Ovary (tissue), 9 donors: ENCODE measurements around the gene LMTK2. TPM values are rescaled to one million over a fixed set of nuclear protein-coding genes. Genes with fewer than 3 reads are reported as not detected.

Experiments used
- DNase-seq, 5 donors: peaks; one replicate each; pipeline ENCODE4 v3.0.0-alpha.2; 2019 to 2020
- H3K27ac ChIP-seq, 2 donors: fragments of 200-600 bp; one replicate each; pipeline versions ENCODE4 v1.5.1 to v1.8.0; 2019 to 2022
- H3K27me3 ChIP-seq: fragments of 200-600 bp; one replicate; pipeline ENCODE4 v1.8.0; 2022
- H3K36me3 ChIP-seq: fragments of 200-600 bp; sonication (generic); one replicate; pipeline ENCODE4 v1.5.1; 2019
- H3K4me1 ChIP-seq: one replicate; pipeline ENCODE4 v1.8.1; 2013; ENCODE audit warnings: mild to moderate bottlenecking, moderate library complexity; ENCODE audit not compliant: insufficient read depth
- H3K4me3 ChIP-seq: fragments of 200-600 bp; sonication (generic); one replicate; pipeline ENCODE4 v1.5.1; 2017
- H3K9me3 ChIP-seq, 2 donors: fragments of 200-600 bp in 1 of 2; sonication (generic) in 1 of 2; one replicate each; pipeline versions ENCODE4 v1.5.1 to v1.8.1; 2013 to 2019; ENCODE audit warnings: mild to moderate bottlenecking in 1 of 2, moderate library complexity in 1 of 2
- CTCF ChIP-seq, 3 donors: fragments of 450-650 bp in 2 of 3; fragments of 200-600 bp in 1 of 3; IDR thresholded peaks; one replicate each; pipeline versions ENCODE4 v1.5.1 to v1.8.0; 2016 to 2022; ENCODE audit warnings: antibody characterized with exemption in 3 of 3, mild to moderate bottlenecking in 1 of 3
- EP300 ChIP-seq: sonication (generic); formaldehyde crosslinking; IDR thresholded peaks from one replicate; pipeline ENCODE4 v1.6.1; 2017; ENCODE audit warnings: antibody characterized with exemption
- POLR2A ChIP-seq: fragments of 450-650 bp; IDR thresholded peaks from one replicate; pipeline ENCODE4 v1.6.1; 2017; ENCODE audit warnings: antibody characterized with exemption, mild to moderate bottlenecking, moderate library complexity
- WGBS, 3 donors: extraction: QIAGEN DNeasy Blood & Tissue Kit in 1 of 3; methylation state at CpG; one replicate each; pipeline versions ENCODE4 v1.1.5 to v1.1.7; 2013 to 2017; 5-methylcytosine and 5-hydroxymethylcytosine counted together
- intact Hi-C, 4 donors: fragments of 100-400 bp; cut with DNase I; formaldehyde crosslinking; loops; one replicate each; pipeline versions ENCODE4 v1.11.0 to v1.15.1; 2022 to 2023
- polyA plus RNA-seq, 2 donors: library from polyadenylated mRNA; stranded (reverse); fragments of 200-250 nt in 1 of 2; fragments of 350-450 nt in 1 of 2; fragmentation: Illumina TruSeq in 1 of 2; extraction: RNeasy Lipid Tissue Mini Kit (QIAGEN cat#74804) in 1 of 2; gene quantifications; one replicate each; pipeline ENCODE4 v1.2.3, GENCODE V29; 2013 to 2014
- total RNA-seq, 7 donors: library from RNA; depleted of rRNA in 2 of 7; stranded (reverse); fragments of >200 nt in 2 of 7; fragmentation: NEBNext Ultra II Directional in 3 of 7; extraction: Animal tissue kit (Norgen Biotek cat#: 25700) in 3 of 7; gene quantifications; one replicate each; pipeline versions ENCODE4 v1.1.0 to v1.2.4, GENCODE V29; 2016 to 2023
- donor health status: DM: no; HTN: no; CAD: no; lungs with moderate emphysema.
- donor health status: DM: no; HTN: no; CAD: no.
- donor health status: Bipolar disorder and iron deficiency.
- donor health status: DM: yes; HTN: yes; CAD: no.
- donor health status: DM: no; HTN: no; CAD: no.
- donor health status: DM: yes; HTN: yes; CAD: no.

The LMTK2 gene
- total and polyA plus RNA-seq, 9 donors, result 4.4 to 17.1 (median 12.8) TPM

GRCh38 chr7:98196706-98197605 is 90.3 kb downstream of the LMTK2 start:
- WGBS, 3 donors, result 86 to 89% (median 87%) methylated on average over 16 of the region's 16 CpGs
- Histone ChIP-seq H3K36me3 (no peaks in the 10 kb centered on the region), H3K4me3 (no peak overlapping the region), H3K9me3 (no peaks in the 10 kb centered on the region), H3K27me3 (no peaks in the 10 kb centered on the region), H3K27ac (no peak overlapping the region), H3K4me1 (no peaks in the 10 kb centered on the region)
- DNase-seq, result no peak
- intact Hi-C loops, result no loop called here
- TF ChIP-seq CTCF (IDR thresholded peaks at IDR 0.05), result no peak
- no peak for TF ChIP-seq EP300
- TF ChIP-seq POLR2A, result no peak

GRCh38 chr7:98199131-98199530 is 92.5 kb downstream of the LMTK2 start:
- WGBS, 3 donors, result 94 to 97% (median 95%) methylated on average over 5 of the region's 5 CpGs
- no peaks in the 10 kb centered on the region for H3K36me3 ChIP-seq
- TF ChIP-seq EP300 (no peak), CTCF (IDR thresholded peaks at IDR 0.05) (no peak), POLR2A (no peak)

GRCh38 chr7:98200364-98200763 is 93.7 kb downstream of the LMTK2 start:
- TF ChIP-seq POLR2A, result no peak
- no peak for TF ChIP-seq EP300
- Histone ChIP-seq H3K4me1 (no peaks in the 10 kb centered on the region), H3K36me3 (no peaks in the 10 kb centered on the region), H3K9me3 (no peaks in the 10 kb centered on the region), H3K4me3 (no peak overlapping the region), H3K27me3 (no peaks in the 10 kb centered on the region), H3K27ac (no peak overlapping the region)
- whole genome bisulfite sequencing, 3 donors, result 94 to 97% (median 94%) methylated on average over 6 of the region's 6 CpGs
- intact Hi-C loops, result no loop called here
- DNase-seq, result no peak

More at GRCh38 chr7:98199131-98199530, 92.5 kb downstream of the LMTK2 start:
- no peak for DNase-seq
- Histone ChIP-seq H3K4me3 (no peak overlapping the region), H3K4me1 (no peaks in the 10 kb centered on the region), H3K9me3 (no peaks in the 10 kb centered on the region), H3K27ac (no peak overlapping the region), H3K27me3 (no peaks in the 10 kb centered on the region)
- intact Hi-C loops, result no loop called here

- WGBS, 3 donors, result 88 to 90% (median 89%) methylated on average over 15 of the region's 15 CpGs
- H3K36me3 ChIP-seq, result no peaks in the 10 kb centered on the region
- intact Hi-C loops, result no loop called here
These were observed 95.9 kb downstream of the LMTK2 start for GRCh38 chr7:98202367-98203195.

More at GRCh38 chr7:98202367-98203195, 95.9 kb downstream of the LMTK2 start:
- TF ChIP-seq CTCF (IDR thresholded peaks at IDR 0.05) (no peak), POLR2A (no peak), EP300 (no peak)
- no peaks in the 10 kb centered on the region for H3K9me3 ChIP-seq
- H3K27ac ChIP-seq, result no peak overlapping the region
- no peaks in the 10 kb centered on the region for H3K27me3 ChIP-seq
- H3K4me3 ChIP-seq, result no peak overlapping the region
- no peak for DNase-seq
- H3K4me1 ChIP-seq, result no peaks in the 10 kb centered on the region
